SU-DHL-6 (cell line): ENCODE results near the gene KLHDC8A.

Source experiments
- CTCF ChIP-seq: fragments of 200-600 bp; sonication (generic); IDR thresholded peaks from one replicate; pipeline ENCODE4 v1.5.1; 2017; ENCODE audit warnings: antibody characterized with exemption, mild to moderate bottlenecking, low read length, moderate library complexity; ENCODE audit not compliant: insufficient read depth, poor library complexity, severe bottlenecking
- EZH2phosphoT487 ChIP-seq: fragments of 200-600 bp; sonication (generic), shearing (Covaris generic); conservative IDR thresholded peaks from 2 replicates; pipeline ENCODE4 v1.6.1; 2018; ENCODE audit warnings: mild to moderate bottlenecking, antibody characterized with exemption, low read length, moderate library complexity, mixed read lengths

GRCh38 chr1:205395616-205396015 is 38.9 kb upstream of the KLHDC8A start:
- TF ChIP-seq CTCF (no peak), EZH2phosphoT487 (no peak)
